IMR-90 (cell line): ENCODE results near the gene TMEFF1. TPM values are rescaled to one million over a fixed set of nuclear protein-coding genes. Genes with fewer than 3 reads are reported as not detected.

Experiments used
- ATAC-seq: fragments of 200-7000 bp; cut with Tn5 transposase; 2 replicates; pipeline ENCODE4 v1.9.1; 2020; ENCODE audit warnings: low read depth, mild to moderate bottlenecking, moderate library complexity
- BruUV-seq: library from RNA; stranded (reverse); fragments of 400-500 nt; replicated peaks from 2 replicates; lab custom pipeline; 2021; lab: Mats Ljungman, UMichigan
- CTCF ChIA-PET: fragments of 300-600 bp; formaldehyde crosslinking; extraction: SDS; loops from one replicate; lab custom pipeline; 2021; ENCODE audit warnings: antibody characterized with exemption; lab: Yijun Ruan, JAX
- POLR2A ChIA-PET: fragments of 300-600 bp; sonication (Branson Sonifier 250); formaldehyde crosslinking; loops from one replicate; lab custom pipeline; 2022; ENCODE audit warnings: antibody characterized with exemption; ENCODE audit not compliant: unreplicated experiment; lab: Charles Lee
- DNase-seq: peaks from one replicate; pipeline ENCODE4 v3.0.0; 2013
- H2AFZ ChIP-seq: replicated peaks from 2 replicates; pipeline ENCODE3; 2013; ENCODE audit warnings: low read length, mild to moderate bottlenecking; ENCODE audit not compliant: poor library complexity
- H2AK5ac ChIP-seq: 2 replicates; pipeline ENCODE4 v1.6.1; 2013; ENCODE audit warnings: low read depth, low read length, inconsistent platforms
- H2AK9ac ChIP-seq: replicated peaks from 2 replicates; pipeline ENCODE3; 2013; ENCODE audit warnings: mild to moderate bottlenecking, low read depth, low read length, moderate library complexity; ENCODE audit not compliant: poor library complexity
- H2BK120ac ChIP-seq: 2 replicates; pipeline ENCODE4 v1.6.1; 2013; ENCODE audit warnings: low read depth, low read length, inconsistent platforms
- H2BK15ac ChIP-seq: 3 replicates; pipeline ENCODE4 v1.6.1; 2013; ENCODE audit warnings: low read depth, low read length, inconsistent platforms
- H2BK20ac ChIP-seq: 2 replicates; pipeline ENCODE4 v1.6.1; 2013; ENCODE audit warnings: low read depth, mild to moderate bottlenecking, inconsistent platforms, low read length, moderate library complexity
- H2BK5ac ChIP-seq: 2 replicates; pipeline ENCODE4 v1.6.1; 2013; ENCODE audit warnings: mild to moderate bottlenecking, low read depth, low read length, inconsistent platforms; ENCODE audit not compliant: poor library complexity, severe bottlenecking
- H3K14ac ChIP-seq: replicated peaks from 2 replicates; pipeline ENCODE4 v1.6.1; 2013; ENCODE audit warnings: low read depth, low read length, inconsistent platforms
- H3K18ac ChIP-seq: 2 replicates; pipeline ENCODE4 v1.6.1; 2013; ENCODE audit warnings: low read depth, low read length, control low read depth
- H3K23ac ChIP-seq: 2 replicates; pipeline ENCODE4 v1.6.1; 2013; ENCODE audit warnings: low read depth, low read length, inconsistent platforms
- H3K27ac ChIP-seq: 2 replicates; pipeline ENCODE4 v1.5.1; 2013; ENCODE audit warnings: mild to moderate bottlenecking, control low read depth, low read length; ENCODE audit not compliant: insufficient read depth
- H3K27me3 ChIP-seq: 2 replicates; pipeline ENCODE4 v1.6.1; 2013; ENCODE audit warnings: low read length; ENCODE audit not compliant: control insufficient read depth, insufficient read depth
- H3K36me3 ChIP-seq: 2 replicates; pipeline ENCODE4 v1.6.1; 2013; ENCODE audit warnings: low read length, mixed read lengths; ENCODE audit not compliant: control insufficient read depth, insufficient read depth
- H3K4ac ChIP-seq: 2 replicates; pipeline ENCODE4 v1.6.1; 2013; ENCODE audit warnings: low read depth, low read length, inconsistent platforms
- H3K4me1 ChIP-seq: 2 replicates; pipeline ENCODE4 v1.6.1; 2013; ENCODE audit warnings: low read length, mixed read lengths; ENCODE audit not compliant: control insufficient read depth, insufficient read depth
- H3K4me2 ChIP-seq: 2 replicates; pipeline ENCODE4 v1.6.1; 2013; ENCODE audit warnings: low read depth, mild to moderate bottlenecking, control low read depth, low read length, moderate library complexity
- H3K4me3 ChIP-seq: 2 replicates; pipeline ENCODE4 v1.5.1; 2013; ENCODE audit warnings: low read depth, mild to moderate bottlenecking, control low read depth, low read length, moderate library complexity; ENCODE audit not compliant: insufficient read depth
- H3K56ac ChIP-seq: 2 replicates; pipeline ENCODE4 v1.6.1; 2013; ENCODE audit warnings: low read length, inconsistent platforms; ENCODE audit not compliant: insufficient read depth; ENCODE audit errors: extremely low read depth
- H3K79me1 ChIP-seq, 2 experiments: 2 replicates each; pipeline ENCODE4 v1.6.1; 2013; ENCODE audit warnings: low read length in 2 of 2, inconsistent platforms in 1 of 2, low read depth in 1 of 2
- H3K9ac ChIP-seq: 2 replicates; pipeline ENCODE4 v1.6.1; 2013; ENCODE audit warnings: low read depth, low read length, control low read depth
- H3K9me1 ChIP-seq: 2 replicates; pipeline ENCODE4 v1.6.1; 2013; ENCODE audit warnings: low read length, inconsistent platforms; ENCODE audit not compliant: insufficient read depth
- H3K9me3 ChIP-seq: 2 replicates; pipeline ENCODE4 v1.6.1; 2013; ENCODE audit warnings: low read length; ENCODE audit not compliant: control insufficient read depth, insufficient read depth
- H4K20me1 ChIP-seq: 2 replicates; pipeline ENCODE4 v1.6.1; 2013; ENCODE audit warnings: low read length, inconsistent platforms; ENCODE audit not compliant: insufficient read depth
- H4K5ac ChIP-seq: 2 replicates; pipeline ENCODE4 v1.6.1; 2013; ENCODE audit warnings: mild to moderate bottlenecking, low read depth, low read length, control low read depth
- H4K8ac ChIP-seq, 2 experiments: 2 replicates each; pipeline ENCODE4 v1.6.1; 2013; ENCODE audit warnings: low read depth in 2 of 2, low read length in 2 of 2, control low read depth in 1 of 2, inconsistent platforms in 1 of 2
- H4K91ac ChIP-seq: 2 replicates; pipeline ENCODE4 v1.6.1; 2013; ENCODE audit warnings: low read depth, low read length, inconsistent platforms; ENCODE audit not compliant: insufficient read depth
- BHLHE40 ChIP-seq: fragments of 150-350 bp; IDR thresholded peaks from 2 replicates; pipeline ENCODE4 v1.6.1; 2016; ENCODE audit warnings: mild to moderate bottlenecking, low read depth, low read length
- CEBPB ChIP-seq: IDR thresholded peaks from 2 replicates; pipeline ENCODE4 v1.6.1; 2012; ENCODE audit warnings: low read depth, low read length, improper control_type of control experiment
- FOS ChIP-seq: fragments of 150-350 bp; IDR thresholded peaks from 2 replicates; pipeline ENCODE4 v1.6.1; 2016; ENCODE audit warnings: low read depth, low read length
- MAZ ChIP-seq: IDR thresholded peaks from 2 replicates; pipeline ENCODE4 v1.6.1; 2012; ENCODE audit warnings: low read depth, mild to moderate bottlenecking, low read length, improper control_type of control experiment, moderate library complexity, borderline replicate concordance
- MXI1 ChIP-seq: IDR thresholded peaks from 2 replicates; pipeline ENCODE4 v1.6.1; 2012; ENCODE audit warnings: low read depth, mild to moderate bottlenecking, low read length, moderate library complexity, borderline replicate concordance
- NFE2L2 ChIP-seq: fragments of 150-350 bp; IDR thresholded peaks from 2 replicates; pipeline ENCODE4 v1.6.1; 2016; ENCODE audit warnings: low read depth, mild to moderate bottlenecking, low read length
- POLR2A ChIP-seq: IDR thresholded peaks from 2 replicates; pipeline ENCODE4 v1.6.1; 2012; ENCODE audit warnings: mild to moderate bottlenecking, low read depth, low read length
- WGBS, 2 experiments: methylation state at CpG; one replicate each; pipeline versions ENCODE4 v1.1.5 to v1.1.7; 2013; ENCODE audit warnings: missing lambda C conversion rate in 2 of 2; ENCODE audit not compliant: insufficient read length in 1 of 2; ENCODE audit errors: extremely low coverage in 2 of 2; 5-methylcytosine and 5-hydroxymethylcytosine counted together
- dilution Hi-C: fragments of 300-500 bp; cut with HindIII; formaldehyde crosslinking; loops from one replicate; pipeline ENCODE4 v1.14.3; 2018; ENCODE audit warnings: low sequenced_read_pairs; ENCODE audit not compliant: unreplicated experiment
- in situ Hi-C: fragments of 300-500 bp; cut with MboI; formaldehyde crosslinking; loops from 3 replicates; pipeline ENCODE4 v1.14.3; 2019; ENCODE audit warnings: low sequenced_read_pairs, inconsistent platforms, mixed read lengths
- intact Hi-C: fragments of 100-400 bp; cut with micrococcal nuclease; formaldehyde crosslinking; loops from 2 replicates; pipeline ENCODE4 v1.10.0; 2022
- polyA plus RNA-seq, 3 experiments: library from polyadenylated mRNA; depleted of rRNA; stranded (reverse); fragments of >200 nt; gene quantifications; 2 replicates each; pipeline ENCODE4 v1.2.3, GENCODE V29; 2012; ENCODE audit warnings: low replicate concordance in 1 of 3
- total RNA-seq: library from RNA; depleted of rRNA; stranded (reverse); fragments of >200 nt; gene quantifications from 2 replicates; pipeline ENCODE4 v1.2.3, GENCODE V29; 2012
- TF ChIP-seq, protein P1 (sequence below): fragments of 150-350 bp; IDR thresholded peaks from 2 replicates; pipeline ENCODE4 v1.6.1; 2017; ENCODE audit warnings: mild to moderate bottlenecking, antibody characterized with exemption, low read length, low read depth

TMEFF1 gene
- total and polyA plus RNA-seq, 2 of the 4 experiments (the other 2 are of a cell fraction), result 0.62 to 0.90 TPM

- Histone ChIP-seq H2BK5ac (peak overlapping the region; percentile 95), H3K4me3 (peak overlapping the region; percentile 66), H4K5ac (peak overlapping the region; percentile 82), H2AK5ac (peak overlapping the region; percentile 83), H3K14ac (peak overlapping the region; percentile 99), H2BK20ac (peak overlapping the region; percentile 97), H3K9me3 (no peaks in the 10 kb centered on the region), H3K9me1 (peaks cover 9% of the 10 kb centered on the region), H2BK15ac (peak overlapping the region; percentile 95; the same call in 2 of the 3 replicates), H3K4me2 (peak overlapping the region; percentile 83), H3K4me1 (peaks cover 20% of the 10 kb centered on the region), H3K23ac (peak overlapping the region; percentile 100), H2BK120ac (peak overlapping the region; percentile 98), H3K18ac (peak overlapping the region; percentile 92), H3K79me1 (peaks cover 5 to 30% of the 10 kb centered on the region in 2 experiments; a peak in 2 of 4 replicates), H2AK9ac (peak overlapping the region; percentile 50), H2AFZ (peak overlapping the region; percentile 85), H4K20me1 (peaks cover 15% of the 10 kb centered on the region), H3K27ac (peak overlapping the region; percentile 95), H4K8ac (peak overlapping the region; percentile 85 to 96), H4K91ac (peak overlapping the region; percentile 96), H3K4ac (peak overlapping the region; percentile 99), H3K36me3 (peaks cover 3% of the 10 kb centered on the region; the same call in 1 of the 2 replicates), H3K9ac (peak overlapping the region; percentile 98), H3K56ac (peak overlapping the region; percentile 95), H3K27me3 (no peaks in the 10 kb centered on the region)
- ChIA-PET CTCF (no interaction called here), POLR2A (interaction anchor here (0.6 kb wide), 1 partner anchor 1074 kb away, joined by 5 read pairs; no protein-coding TSS in a partner anchor)
- in situ Hi-C loops (no loop called here), intact Hi-C loops (loop anchor here (2.0 to 10.0 kb wide), 5 partner anchors 81 to 1243 kb away; partner anchors contain the start of gene NR4A3), dilution Hi-C loops (no loop called here)
- TF ChIP-seq BHLHE40, result no peak
- TF ChIP-seq, protein P1, sequence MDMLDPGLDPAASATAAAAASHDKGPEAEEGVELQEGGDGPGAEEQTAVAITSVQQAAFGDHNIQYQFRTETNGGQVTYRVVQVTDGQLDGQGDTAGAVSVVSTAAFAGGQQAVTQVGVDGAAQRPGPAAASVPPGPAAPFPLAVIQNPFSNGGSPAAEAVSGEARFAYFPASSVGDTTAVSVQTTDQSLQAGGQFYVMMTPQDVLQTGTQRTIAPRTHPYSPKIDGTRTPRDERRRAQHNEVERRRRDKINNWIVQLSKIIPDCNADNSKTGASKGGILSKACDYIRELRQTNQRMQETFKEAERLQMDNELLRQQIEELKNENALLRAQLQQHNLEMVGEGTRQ, result no peak
- no peak for TF ChIP-seq CEBPB
- no peak for TF ChIP-seq NFE2L2
- no peak for TF ChIP-seq FOS
- TF ChIP-seq MXI1, result no peak
- peak; percentile 83 for TF ChIP-seq POLR2A
- TF ChIP-seq MAZ, result peak; percentile 6; the same call in 1 of the 2 replicates
- DNase-seq, result peak; percentile 70
- no TSS peak for BruUV-seq
- ATAC-seq, result peak; percentile 48
- 0% methylated on average over 7 of the region's 65 CpGs; no CpG with 5 or more reads in 1 of the 2 experiments for WGBS, 2 experiments
These were observed 45.3 kb upstream of the TMEFF1 start for GRCh38 chr9:100427366-100428263.
